GM18499 (cell line): ENCODE measurements around the gene PRKAR2B.
A peak's percentile ranks its signal among the peaks of the same experiment; 100 is the strongest.
"Not testable (repeated sequence)": the region's sequence is repeated elsewhere in the genome, so short reads cannot be mapped to it uniquely, and the experiment has no call there.

Source experiments
- ATAC-seq: cut with Tn5 transposase; IDR thresholded peaks from one replicate; pipeline ENCODE4 v1.9.1; 2021; ENCODE audit warnings: moderate number of reproducible peaks; ENCODE audit not compliant: insufficient read depth, unreplicated experiment

PRKAR2B gene

DNA sequence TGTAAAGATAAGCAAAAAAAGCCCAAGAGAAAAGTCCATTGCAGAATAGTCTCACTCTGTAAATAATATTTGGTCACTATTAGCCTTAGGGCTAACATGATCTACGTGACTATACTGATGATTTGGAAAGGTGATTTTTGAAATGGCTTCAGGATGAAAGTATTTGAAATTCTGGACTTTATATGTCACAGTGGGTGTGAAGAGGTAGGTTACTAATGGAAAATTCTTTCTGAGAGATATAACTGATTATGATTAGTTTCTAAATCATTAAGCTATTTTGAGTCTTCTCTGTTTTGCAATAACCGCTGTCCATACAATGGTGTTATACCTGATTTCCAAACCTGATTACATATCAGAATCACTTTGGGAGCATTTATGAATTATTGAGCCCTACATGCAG, 104.2 kb downstream of the PRKAR2B start:
- no peak for ATAC-seq

GRCh38 chr7:107149863-107150262, 105.4 kb downstream of the PRKAR2B start:
- no peak for ATAC-seq

DNA sequence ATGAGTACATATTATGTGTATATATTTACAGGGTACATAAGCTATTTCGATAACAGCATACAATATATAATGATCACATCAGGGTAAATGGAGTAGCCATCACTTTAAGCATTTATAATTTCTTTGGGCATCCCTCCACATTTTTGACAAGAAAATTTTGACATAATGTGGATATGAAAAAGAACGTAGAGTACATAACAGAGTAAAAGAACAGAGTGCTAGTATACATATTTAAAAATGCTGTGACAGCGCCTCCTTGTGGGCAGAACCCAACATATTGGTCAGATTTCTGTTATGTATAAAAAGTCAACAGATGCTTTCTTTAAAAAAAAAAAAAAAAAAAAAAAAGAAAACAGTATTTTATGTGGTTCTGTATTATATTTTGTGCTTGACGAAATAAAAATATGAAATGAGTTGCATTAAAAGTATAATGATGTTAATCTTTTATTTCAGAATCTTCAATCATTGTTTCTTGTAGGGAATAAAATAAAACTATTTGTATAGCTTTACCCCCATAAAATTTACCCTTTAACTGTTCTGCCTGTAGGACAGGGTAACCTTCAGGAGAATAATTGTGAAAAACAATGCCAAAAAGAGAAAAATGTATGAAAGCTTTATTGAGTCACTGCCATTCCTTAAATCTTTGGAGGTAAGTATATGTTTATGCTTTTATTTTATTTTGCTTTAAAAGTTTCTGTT, 106.0 kb downstream of the PRKAR2B start:
- ATAC-seq, result no peak

DNA sequence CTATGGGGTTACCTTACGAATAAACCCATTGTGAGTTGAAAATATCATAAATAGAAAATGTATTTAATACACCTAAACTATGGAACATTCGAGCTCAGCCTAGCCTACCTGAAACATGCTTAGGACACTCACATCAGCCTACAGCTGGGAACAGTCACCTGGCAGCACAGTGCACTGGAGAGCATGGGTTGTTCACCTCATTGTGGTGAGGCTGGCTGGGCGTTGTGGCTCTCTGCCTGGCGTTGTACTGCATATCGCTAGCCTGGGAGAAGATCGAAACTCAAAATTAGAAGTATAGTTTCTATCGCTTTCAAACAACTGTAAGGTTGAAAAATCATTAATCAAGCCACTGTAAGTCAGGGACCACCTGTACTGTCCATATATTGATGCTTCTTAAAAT, 107.0 kb downstream of the PRKAR2B start:
- ATAC-seq, result no peak

- no peak for ATAC-seq
These were observed 107.5 kb downstream of the PRKAR2B start for GRCh38 chr7:107152011-107152410.

DNA sequence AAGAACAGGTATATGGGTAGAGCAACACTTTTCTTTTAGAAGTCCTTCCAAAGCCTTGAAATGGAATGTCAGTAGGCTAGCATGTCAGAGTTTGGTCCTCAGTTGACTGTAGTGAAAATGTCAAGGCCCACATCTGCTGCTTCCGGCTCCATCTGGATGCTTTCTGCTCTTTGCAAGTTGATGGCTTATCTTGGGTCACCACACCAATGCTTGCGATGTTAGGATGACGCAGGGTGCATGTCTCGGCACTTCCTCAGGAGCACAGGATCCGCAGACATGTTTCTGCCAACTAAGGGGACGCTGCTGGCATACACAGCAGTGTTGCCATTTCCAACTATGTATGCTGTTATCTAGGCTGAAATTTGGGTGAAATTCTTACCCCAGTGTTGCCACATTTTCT, 110.3 kb downstream of the PRKAR2B start:
- ATAC-seq, result no peak

DNA sequence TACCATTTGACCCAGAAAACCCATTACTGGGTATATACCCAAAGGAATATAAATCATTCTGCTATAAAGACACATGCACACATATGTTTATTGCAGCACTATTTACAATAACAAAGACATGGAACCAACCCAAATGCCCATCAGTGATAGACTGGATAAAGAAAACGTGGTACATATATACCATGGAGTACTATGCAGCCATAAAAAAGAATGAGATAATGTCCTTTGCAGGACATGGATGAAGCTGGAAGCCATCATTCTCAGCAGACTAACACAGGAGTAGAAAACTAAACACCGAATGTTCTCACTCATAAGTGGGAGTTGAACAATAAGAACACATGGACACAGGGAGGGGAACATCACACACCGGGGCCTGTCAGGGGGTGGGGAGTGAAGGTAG, 111.2 kb downstream of the PRKAR2B start:
- not testable (repeated sequence) for ATAC-seq

GRCh38 chr7:107157091-107157490, 112.6 kb downstream of the PRKAR2B start:
- no peak for ATAC-seq

DNA sequence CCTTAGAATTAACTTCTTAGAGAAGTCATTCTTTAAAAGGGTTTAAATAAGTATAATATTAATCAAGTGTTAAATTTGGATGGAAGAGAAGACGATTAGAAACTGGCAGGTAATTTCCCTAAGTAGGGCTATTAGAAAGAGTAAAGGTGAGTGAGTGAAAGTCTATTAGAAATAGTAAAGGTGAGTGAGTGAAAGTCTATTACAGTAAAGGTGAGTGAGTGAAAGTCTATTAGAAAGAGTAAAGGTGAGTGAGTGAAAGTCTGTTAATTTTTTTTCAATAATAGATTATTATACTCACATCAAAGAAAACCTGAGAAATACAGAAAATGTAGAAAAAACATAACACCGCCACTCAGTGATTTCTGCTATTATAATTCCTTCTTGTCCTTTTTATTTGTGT, 113.5 kb downstream of the PRKAR2B start:
- no peak for ATAC-seq

- no peak for ATAC-seq
These were observed 115.9 kb downstream of the PRKAR2B start for GRCh38 chr7:107160389-107160788.

GRCh38 chr7:107161415-107161814, 116.9 kb downstream of the PRKAR2B start:
- ATAC-seq, result no peak

DNA sequence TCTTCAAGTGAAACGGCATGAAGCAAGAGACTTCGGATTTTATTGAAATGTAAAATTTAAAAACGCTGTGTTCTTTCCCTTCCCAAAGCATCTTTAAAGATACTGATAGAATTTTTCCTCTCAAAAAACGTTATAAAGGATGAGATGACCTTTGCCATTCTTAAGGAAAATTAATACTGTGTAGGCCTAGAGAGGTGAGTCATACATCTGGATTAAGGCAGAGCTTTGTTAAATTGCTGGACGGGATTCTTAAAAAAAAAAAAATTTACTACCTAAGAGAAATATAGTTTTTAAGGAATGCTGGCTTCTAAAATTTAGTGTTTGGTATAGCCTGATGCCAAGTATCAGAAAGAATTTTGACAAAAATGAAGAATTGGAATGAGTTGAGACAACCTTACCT, 118.0 kb downstream of the PRKAR2B start:
- ATAC-seq, result no peak

DNA sequence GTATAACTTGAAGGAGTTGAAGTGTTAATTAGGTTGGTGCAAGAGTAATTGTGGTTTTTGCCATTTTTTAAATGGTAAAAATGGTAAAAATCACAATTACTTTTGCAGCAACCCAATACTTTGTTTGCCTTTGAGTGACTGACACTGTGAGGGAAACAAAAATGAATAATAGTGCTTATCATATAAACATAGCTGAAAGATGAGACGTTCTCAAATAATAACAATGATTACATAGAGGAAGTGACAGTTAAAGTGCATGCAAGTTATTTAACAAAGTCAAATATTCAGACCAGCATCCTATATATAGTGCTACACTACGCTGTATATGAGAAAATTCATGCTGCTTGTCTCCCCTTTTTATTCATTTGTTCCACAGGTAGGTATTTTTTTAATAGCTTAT, 119.6 kb downstream of the PRKAR2B start:
- ATAC-seq, result no peak

GRCh38 chr7:107165341-107165740, 120.8 kb downstream of the PRKAR2B start:
- no peak for ATAC-seq

DNA sequence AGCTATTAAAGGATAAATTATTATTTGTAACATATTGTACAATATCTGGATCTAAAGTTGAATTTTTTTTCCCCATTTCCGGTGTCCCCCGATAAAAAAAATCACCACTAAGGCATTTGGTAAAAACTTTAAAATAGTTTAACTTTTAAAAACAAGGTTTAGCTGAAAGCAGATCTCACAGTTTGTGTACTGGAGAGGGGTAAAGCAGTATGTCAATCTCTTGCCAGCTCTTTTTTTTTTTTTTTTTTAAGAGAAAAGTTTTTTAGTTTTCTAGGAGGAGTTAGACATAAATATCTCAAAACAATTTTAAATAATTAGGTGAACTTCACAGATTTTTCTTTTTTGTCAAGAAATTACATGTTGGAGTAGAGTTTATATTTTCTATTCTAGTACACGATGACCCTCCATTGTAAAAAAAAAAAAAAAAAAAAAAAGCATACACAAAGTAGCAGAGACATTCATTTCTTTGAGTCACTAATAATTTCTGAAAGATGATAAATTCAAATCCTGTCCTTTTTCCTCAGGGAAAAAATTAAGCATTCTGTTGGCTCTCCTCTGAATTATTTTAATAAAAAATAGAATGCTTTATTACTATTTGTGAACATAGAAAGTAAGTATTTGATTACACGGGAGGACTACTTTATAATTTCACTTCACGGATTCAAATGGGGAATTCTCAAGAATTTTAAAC, 122.4 kb downstream of the PRKAR2B start:
- ATAC-seq, result no peak

GRCh38 chr7:107167483-107168232, 123.2 kb downstream of the PRKAR2B start:
- no peak for ATAC-seq

- peak; percentile 82 for ATAC-seq
These were observed 124.0 kb downstream of the PRKAR2B start, which contains the start of gene HBP1 for GRCh38 chr7:107168233-107169119. Gene HBP1 (plus strand): TSS chr7:107169003. CDS start chr7:107179894, 10,891 bp downstream.

- ATAC-seq, result no peak
These were observed 124.9 kb downstream of the PRKAR2B start for GRCh38 chr7:107169120-107170050.
